Measurements from ENCODE around the gene RPL9.

DNA sequence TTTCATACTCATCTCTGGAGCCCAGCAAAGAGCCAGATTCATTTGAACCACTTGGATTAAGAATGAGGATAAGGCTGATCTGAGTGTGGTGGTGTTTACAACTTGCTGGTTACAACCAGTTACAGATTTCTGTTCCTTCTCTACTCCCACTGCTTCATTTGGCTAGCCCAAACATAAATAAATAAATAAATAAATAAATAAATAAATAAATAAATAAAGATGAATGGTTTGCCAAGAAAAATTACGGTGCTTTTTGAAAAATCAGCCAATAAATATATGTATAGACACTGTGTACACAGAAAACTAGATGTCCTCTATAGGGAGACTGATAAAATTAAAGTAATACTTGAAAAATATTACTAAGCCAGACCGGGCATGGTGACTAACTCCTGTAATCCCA lies 17.1 kb downstream of the RPL9 start:
- no peak for TF ChIP-seq ESRRG (CRISPR knock-in tag; IDR thresholded peaks at IDR 0.05)
- TF ChIP-seq, protein P1, sequence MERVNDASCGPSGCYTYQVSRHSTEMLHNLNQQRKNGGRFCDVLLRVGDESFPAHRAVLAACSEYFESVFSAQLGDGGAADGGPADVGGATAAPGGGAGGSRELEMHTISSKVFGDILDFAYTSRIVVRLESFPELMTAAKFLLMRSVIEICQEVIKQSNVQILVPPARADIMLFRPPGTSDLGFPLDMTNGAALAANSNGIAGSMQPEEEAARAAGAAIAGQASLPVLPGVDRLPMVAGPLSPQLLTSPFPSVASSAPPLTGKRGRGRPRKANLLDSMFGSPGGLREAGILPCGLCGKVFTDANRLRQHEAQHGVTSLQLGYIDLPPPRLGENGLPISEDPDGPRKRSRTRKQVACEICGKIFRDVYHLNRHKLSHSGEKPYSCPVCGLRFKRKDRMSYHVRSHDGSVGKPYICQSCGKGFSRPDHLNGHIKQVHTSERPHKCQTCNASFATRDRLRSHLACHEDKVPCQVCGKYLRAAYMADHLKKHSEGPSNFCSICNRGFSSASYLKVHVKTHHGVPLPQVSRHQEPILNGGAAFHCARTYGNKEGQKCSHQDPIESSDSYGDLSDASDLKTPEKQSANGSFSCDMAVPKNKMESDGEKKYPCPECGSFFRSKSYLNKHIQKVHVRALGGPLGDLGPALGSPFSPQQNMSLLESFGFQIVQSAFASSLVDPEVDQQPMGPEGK (CRISPR knock-in tag; IDR thresholded peaks at IDR 0.05; ENCODE audit: borderline replicate concordance), result no peak

Data from SK-N-SH treated with all-trans-retinoic acid at 6 μM for 48 hours (cell line).